Putamen (tissue), 1 donor: ENCODE data around the gene FOXK2.

Experiments used
- DNase-seq: peaks from one replicate; pipeline ENCODE4 v3.0.0-alpha.2; 2016; ENCODE audit warnings: low spot score

Gene FOXK2

DNA sequence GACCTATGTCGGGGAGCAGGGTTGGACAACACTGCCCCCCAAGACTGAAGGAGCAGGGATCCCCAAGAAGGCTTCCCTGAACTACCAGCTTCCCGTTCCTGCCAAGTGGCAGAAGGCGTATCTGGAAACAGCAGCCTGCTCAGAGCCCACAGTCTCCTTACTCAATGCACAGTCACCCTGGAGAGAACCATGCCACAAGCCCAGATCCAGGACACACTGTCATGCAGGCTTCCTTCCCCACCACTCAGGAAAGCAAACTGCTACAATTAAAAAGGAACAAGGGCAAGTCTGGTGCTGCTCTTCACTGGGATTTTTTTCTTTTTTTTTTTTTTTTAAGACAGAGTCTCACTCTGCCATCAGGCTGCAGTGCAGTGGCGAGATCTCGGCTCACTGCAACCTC lies 120.5 kb downstream of the FOXK2 start:
- no peak for DNase-seq

DNA sequence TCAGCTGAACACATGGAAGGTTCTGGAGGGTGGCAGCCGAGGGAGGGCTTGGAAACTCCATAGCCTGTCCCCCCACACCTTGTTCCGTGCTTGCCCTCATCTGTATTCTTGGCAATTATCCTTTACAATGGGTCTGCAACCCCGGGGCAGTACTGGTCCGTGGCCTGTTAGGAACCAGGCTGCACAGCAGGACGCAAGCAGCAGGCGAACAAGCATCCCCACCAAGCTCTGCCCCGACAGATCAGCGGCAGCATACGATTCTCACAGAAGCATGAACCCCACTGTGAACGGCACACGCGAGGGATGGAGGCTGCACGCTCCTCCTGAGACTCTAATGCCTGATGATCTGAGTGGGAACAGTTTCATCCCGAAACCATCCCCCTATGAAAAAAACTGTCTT lies 122.5 kb downstream of the FOXK2 start:
- DNase-seq: no peak

DNA sequence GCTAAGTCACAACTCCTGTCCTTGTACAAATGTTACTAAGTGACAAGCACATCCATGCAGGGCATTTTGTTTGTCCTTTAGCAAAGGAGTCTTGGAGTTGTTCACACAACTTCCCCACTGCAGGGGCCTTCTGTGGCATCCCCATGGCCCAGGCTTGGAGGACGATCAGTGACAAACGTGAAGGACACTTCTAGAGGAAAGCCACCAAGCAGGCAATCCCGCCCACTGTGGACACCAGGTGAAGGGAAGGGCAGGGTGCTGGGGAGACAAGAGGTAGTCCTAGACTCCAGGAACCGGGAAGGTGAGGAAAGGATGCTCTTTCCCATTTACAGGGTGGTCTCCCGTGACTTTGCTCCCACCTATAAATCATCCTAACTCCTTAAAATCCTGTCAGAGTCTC lies 124.6 kb downstream of the FOXK2 start:
- no peak for DNase-seq

DNA sequence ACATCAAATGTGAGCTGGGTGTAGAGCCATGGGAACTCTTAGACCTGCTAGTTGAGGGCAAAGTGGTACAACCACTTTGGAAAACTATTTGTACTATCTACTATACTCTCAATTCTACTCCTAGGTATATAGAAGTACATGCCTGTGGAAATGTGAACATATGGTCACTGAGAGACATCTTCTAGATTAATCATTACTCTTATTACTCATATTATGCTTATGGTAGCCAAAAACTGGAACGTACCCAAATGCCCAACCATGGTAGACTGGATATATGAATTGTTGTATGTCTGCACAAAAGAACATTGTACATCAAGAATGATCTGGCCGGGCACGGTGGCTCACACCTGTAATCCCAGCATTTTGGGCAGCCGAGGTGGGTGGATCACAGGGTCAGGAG lies 126.0 kb downstream of the FOXK2 start:
- DNase-seq: no peak

DNA sequence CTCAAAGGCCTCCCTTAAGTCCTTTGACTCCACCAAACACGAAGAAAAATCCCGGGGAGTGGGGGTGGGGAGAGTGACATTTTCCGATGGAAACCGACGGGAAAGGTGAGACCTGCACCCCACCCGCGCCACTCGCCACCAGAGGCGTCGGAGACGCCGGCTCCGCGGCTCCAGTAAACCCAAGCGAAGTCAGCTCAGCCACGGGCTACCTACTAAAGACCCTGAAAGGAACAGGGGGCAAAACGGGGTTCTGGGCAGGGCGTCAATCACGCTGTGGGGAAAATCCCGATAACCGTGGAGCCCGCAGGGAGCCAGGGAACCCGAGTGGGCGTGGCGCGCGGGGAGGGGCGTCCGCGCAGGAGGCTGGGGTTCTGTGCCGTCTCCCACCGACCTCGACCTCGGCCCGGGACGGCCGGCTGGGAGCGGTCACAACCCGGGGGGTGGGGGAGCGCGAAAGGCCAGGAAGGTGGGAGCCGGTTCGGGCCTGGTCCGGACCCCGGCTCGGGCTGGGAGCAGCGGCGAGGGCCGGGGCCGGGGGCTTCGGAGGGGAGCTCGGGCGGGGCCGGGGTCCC lies 128.1 kb downstream of the FOXK2 start:
- no peak for DNase-seq

DNA sequence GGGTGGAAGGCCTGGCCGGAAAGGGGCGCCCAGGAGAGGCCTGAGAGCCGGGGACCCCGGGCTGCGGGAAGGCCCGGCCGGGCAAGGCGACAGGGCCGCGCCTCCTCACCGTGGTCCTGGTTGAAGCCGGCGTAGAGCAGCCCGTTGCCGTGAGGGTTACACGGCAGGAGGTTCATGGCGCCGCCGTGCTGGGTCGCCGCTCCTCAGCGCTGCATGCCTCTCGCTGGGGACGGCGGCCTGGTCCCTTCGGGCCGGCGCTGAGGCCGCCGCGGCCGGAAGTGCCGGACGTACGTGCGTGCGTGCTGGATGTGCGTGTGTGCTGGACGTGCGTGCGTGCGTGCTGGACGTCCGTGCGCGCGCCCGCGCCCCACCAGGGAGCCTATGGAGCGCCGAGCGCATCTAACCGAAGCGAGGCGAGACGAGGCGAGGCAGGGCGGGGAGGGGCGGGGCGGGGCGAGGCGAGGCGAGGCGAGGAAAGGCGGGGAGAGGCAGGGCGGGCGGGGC lies 128.7 kb downstream of the FOXK2 start, which contains the start of gene WDR45B:
Gene WDR45B (minus strand): TSS at position 280 of the 504 bp plus-strand sequence. CDS start 104 bp downstream, at position 176.
- DNase-seq: peak; percentile 98

DNA sequence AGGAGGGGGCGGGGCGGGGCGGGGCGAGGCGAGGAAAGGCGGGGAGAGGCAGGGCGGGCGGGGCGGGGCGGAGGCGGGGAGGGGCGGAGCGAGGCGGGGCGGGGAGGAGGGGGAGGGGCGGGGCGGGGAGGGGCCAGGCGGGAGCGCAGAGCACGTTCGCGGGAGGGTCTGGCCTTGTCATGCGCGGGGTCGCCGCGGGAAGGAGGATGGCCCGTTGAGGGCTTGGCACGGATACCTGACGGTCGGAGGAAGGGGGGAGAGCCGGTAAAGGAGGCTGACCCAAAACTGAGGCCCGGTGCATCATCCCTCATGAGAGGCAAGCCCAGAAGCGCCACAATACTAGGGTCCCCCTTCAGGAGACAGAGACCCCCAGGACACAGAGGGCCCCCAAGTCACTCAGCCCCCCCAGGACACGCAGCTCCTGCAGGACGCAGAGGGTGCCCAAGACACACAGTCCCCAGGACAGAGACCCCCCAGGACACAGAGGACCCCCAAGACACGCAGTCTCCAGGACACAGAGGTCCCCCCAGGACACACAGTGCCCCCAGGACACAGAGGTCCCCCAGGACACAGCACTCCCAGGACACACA lies 129.3 kb downstream of the FOXK2 start:
- peak; percentile 42 for DNase-seq

DNA sequence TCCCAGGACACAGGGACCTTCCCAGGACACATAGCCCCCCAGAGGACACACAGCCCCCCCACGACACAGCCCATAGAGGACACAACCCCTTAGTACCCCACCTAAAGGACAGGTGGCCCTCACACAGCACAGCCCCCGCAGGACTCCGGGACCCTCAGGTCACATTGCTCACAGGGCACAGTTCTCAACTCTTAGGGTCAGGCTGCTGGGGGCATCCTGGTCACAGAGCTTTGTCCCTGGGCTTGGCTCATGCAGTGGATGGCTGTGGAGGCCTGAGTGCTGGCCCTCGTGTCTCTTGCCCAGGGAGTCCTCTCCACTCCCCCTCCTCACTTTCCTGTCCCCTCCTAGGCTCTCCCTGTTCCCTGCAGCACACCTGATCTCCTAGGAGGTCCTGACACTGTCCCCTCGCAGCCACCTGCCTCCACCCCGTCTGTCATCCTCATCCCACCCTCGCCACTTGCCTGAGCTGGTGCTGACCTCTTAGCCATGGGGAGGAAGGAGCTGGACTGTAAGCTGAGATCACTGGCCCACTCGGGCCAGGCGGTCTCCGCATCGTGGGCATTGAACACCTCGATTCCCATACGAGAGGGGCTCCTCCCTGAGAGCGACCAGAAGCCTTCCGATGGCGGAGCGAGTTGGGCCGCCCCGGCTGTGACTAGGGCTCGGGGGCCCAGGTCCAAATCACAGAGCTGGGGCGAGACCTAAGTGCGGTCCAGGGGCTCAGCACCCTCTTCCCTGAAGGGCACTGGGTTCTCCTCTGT lies 130.1 kb downstream of the FOXK2 start:
- DNase-seq: no peak

DNA sequence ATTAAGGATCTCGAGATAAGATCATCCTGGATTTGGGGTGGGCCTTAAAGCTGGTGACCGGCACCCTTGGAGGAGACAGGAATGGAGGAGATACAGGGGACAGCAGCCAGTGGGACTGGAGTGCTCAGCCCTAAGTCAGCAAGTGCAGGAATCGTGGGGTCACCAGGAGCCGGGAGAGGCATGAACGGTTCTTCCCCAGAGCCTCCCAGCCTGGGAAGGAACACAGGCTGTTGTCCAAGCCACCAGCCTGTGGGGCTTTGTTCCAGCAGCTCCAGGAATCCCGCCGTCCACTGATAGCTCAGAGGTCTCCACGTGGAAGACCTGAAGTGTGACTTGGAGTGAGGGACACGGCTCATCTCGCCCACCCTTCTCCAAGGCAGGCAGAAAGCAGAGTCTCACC lies 131.2 kb downstream of the FOXK2 start:
- no peak for DNase-seq

DNA sequence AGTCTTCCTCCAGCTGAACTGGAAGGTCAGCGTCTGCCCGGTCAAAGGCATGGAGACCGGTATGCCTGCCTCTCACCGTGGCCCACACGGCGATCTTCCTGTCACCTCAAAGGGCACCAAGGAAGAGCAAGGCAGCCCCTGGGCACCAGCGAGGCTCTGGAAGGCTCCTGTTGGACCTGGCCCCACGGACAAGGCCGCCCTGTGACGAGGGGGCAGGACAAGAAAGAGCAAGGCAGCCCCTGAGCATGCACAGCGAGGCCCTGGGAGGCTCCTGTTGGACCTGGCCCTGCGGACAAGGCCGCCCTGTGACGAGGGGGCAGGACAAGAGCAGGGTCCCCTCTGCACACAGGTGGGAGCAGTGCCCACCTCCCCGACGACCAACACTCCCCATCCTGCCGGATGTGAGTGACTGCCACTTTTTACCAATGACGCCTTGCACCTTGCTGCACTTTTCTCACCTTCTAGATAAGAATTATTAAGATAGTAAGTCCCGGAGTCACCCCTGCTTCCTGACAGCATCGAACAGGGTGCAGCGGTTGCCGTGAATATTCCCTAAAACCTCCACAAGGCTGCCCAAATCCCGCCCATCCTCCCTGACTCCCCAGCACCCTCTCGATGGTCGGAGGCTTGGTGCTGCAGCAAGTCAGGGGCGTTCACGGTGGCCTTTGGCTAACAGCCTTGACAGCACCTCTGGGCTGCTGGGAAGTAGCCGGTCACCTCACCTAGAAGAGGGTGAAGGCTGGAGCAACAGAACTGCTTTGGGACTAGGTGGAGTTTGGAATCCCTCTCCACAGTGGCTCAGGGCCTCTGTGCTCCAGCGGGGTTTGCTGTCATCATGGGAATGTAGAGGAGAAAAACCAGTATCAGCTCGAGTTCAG lies 134.4 kb downstream of the FOXK2 start:
- DNase-seq: no peak
